Nephron (organoid): ENCODE data around the gene DERL2.

Experiments
- H3K27ac Mint-ChIP-seq, 3 experiments: 2 replicates each; pipeline ENCODE4 v1.8.0; 2020; ENCODE audit warnings: mixed read lengths in 3 of 3, mild to moderate bottlenecking in 2 of 3, moderate library complexity in 1 of 3
- H3K27me3 Mint-ChIP-seq: 2 replicates; pipeline ENCODE4 v1.8.0; 2021; ENCODE audit warnings: low read depth, mild to moderate bottlenecking, moderate library complexity, mixed read lengths
- H3K36me3 Mint-ChIP-seq: 2 replicates; pipeline ENCODE4 v1.8.0; 2020; ENCODE audit warnings: low read depth, mixed read lengths
- H3K4me1 Mint-ChIP-seq: 2 replicates; pipeline ENCODE4 v1.8.0; 2020; ENCODE audit warnings: mixed read lengths
- H3K4me3 Mint-ChIP-seq, 3 experiments: 2 replicates each; pipeline ENCODE4 v1.8.0; 2020; ENCODE audit warnings: mild to moderate bottlenecking in 3 of 3, mixed read lengths in 3 of 3, moderate library complexity in 2 of 3
- H3K9me3 Mint-ChIP-seq: 2 replicates; pipeline ENCODE4 v1.8.0; 2020; ENCODE audit warnings: mixed read lengths
- TF ChIP-seq, protein P1 (sequence below), 3 experiments: fragments of 200-600 bp; sonication (generic); IDR thresholded peaks; one replicate each; pipeline ENCODE4 v1.5.0; 2021; ENCODE audit warnings: antibody characterized with exemption in 3 of 3; ENCODE audit not compliant: unreplicated experiment in 3 of 3

The DERL2 gene

GRCh38 chr17:5530265-5531084 is 44.5 kb upstream of the DERL2 start:
- peak overlapping the region; percentile 76 to 95 (median 87) for H3K27ac Mint-ChIP-seq
- peak overlapping the region; percentile 39 to 74 (median 67) for H3K4me3 Mint-ChIP-seq
- TF ChIP-seq, protein P1, sequence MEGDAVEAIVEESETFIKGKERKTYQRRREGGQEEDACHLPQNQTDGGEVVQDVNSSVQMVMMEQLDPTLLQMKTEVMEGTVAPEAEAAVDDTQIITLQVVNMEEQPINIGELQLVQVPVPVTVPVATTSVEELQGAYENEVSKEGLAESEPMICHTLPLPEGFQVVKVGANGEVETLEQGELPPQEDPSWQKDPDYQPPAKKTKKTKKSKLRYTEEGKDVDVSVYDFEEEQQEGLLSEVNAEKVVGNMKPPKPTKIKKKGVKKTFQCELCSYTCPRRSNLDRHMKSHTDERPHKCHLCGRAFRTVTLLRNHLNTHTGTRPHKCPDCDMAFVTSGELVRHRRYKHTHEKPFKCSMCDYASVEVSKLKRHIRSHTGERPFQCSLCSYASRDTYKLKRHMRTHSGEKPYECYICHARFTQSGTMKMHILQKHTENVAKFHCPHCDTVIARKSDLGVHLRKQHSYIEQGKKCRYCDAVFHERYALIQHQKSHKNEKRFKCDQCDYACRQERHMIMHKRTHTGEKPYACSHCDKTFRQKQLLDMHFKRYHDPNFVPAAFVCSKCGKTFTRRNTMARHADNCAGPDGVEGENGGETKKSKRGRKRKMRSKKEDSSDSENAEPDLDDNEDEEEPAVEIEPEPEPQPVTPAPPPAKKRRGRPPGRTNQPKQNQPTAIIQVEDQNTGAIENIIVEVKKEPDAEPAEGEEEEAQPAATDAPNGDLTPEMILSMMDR (IDR thresholded peaks at IDR 0.05; ENCODE audit: unreplicated experiment in 3 of 3): no peak
- H3K9me3 Mint-ChIP-seq: peaks cover 3% of the 10 kb centered on the region
- no peaks in the 10 kb centered on the region for H3K27me3 Mint-ChIP-seq
- peaks cover 39% of the 10 kb centered on the region for H3K4me1 Mint-ChIP-seq
- H3K36me3 Mint-ChIP-seq: no peaks in the 10 kb centered on the region

DNA sequence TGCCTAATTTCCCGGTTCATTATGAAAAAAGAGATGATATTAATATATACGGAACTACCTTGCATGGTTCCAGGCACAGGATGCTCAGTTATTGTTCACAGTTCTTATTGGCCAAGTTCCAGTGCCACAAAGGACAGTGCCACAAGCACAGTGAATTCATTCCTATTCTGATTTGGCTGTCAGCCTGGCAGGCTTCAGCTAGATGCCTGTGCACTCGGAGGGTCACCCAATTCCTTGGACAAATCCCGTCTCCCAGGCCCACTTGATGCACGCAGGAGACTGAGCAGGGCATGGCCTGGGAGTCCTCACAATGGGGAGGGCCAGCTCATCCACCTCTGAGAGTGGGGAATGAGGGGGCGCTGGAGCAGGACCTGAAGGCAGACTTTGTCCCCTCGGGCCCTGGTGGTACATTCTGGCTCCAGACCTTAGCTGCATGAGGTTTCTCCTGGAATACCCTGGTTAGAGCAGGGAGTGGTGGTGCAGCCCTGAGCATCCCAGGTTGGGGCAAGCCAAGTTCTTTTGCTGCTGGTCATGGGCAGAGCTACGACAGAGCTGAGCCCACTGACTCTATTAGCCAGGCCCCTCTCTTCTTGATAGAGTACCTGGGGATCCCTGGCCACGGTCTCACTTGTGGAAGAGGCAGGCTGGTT is 41.7 kb upstream of the DERL2 start:
- no peak overlapping the region for H3K4me3 Mint-ChIP-seq
- H3K27me3 Mint-ChIP-seq: no peaks in the 10 kb centered on the region
- peaks cover 3% of the 10 kb centered on the region for H3K9me3 Mint-ChIP-seq
- peaks cover 44% of the 10 kb centered on the region for H3K4me1 Mint-ChIP-seq
- H3K36me3 Mint-ChIP-seq: no peaks in the 10 kb centered on the region
- TF ChIP-seq, protein P1 (IDR thresholded peaks at IDR 0.05; ENCODE audit: unreplicated experiment in 3 of 3): no peak
- peak overlapping the region; percentile 94 to 97 (median 95) for H3K27ac Mint-ChIP-seq

DNA sequence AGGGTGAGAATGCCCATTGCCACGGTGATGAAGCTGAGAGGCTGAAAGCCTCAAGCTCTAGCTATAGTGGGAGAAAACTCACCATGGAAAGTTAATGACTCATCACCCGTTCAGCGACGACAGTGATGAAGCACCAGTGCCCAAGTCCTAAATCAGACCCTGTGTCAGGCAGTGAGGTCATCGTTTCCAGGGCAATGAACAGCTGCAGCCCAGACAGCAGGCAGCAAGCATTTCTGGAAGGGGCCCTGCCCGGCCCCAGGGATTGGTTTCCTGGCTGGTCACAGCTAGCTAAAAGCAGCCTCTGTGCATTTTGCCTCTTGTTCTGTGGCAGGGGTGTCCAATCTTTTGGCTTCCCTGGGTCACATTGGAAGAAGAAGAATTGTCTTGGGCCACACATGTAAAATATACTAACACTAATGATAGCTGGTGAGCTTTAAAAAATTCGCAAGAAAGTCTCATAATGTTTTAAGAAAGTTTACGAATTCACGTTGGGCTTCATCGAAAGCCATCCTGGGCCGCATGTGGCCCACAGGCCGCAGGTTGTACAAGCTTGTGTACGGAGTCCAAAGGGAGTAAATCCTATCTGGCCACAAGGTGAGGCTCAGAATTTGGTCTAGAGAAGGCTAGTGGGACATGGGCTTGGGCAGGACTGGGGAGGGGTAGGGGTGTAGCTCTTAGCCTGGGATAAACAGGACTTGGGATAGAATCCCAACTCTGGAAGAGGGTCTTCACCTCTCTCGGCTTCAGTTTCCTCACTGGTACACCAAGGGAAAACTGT is 41.0 kb upstream of the DERL2 start:
- peaks cover 3% of the 10 kb centered on the region for H3K9me3 Mint-ChIP-seq
- TF ChIP-seq, protein P1 (IDR thresholded peaks at IDR 0.05; ENCODE audit: unreplicated experiment in 3 of 3): no peak
- H3K4me3 Mint-ChIP-seq: peak overlapping the region in 2 of 3 experiments; percentile 28 to 37
- H3K4me1 Mint-ChIP-seq: peaks cover 44% of the 10 kb centered on the region
- peak overlapping the region; percentile 94 to 97 (median 95) for H3K27ac Mint-ChIP-seq
- H3K36me3 Mint-ChIP-seq: no peaks in the 10 kb centered on the region
- no peaks in the 10 kb centered on the region for H3K27me3 Mint-ChIP-seq

DNA sequence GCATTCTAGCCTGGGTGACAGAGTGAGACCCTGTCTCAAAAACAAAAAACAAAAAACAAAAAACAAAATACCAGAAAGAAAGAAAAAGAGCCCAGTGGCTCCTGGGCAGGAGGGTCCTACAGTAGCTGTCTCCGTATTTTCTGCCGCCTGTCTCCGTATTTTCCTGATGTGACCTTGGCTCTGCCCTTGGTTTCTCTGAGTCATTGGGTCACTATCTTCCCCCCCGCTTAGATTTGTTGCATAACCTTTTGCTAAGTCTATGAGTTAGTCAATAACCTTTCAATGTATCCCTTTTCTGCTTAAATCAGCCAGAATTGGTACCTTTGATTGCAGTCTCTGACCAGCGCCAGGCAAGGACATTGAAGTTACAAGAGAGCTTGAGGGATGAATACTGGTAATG is 37.3 kb upstream of the DERL2 start:
- no peaks in the 10 kb centered on the region for H3K9me3 Mint-ChIP-seq
- H3K36me3 Mint-ChIP-seq: no peaks in the 10 kb centered on the region
- peaks cover 27% of the 10 kb centered on the region for H3K4me1 Mint-ChIP-seq
- peaks cover 3% of the 10 kb centered on the region for H3K27me3 Mint-ChIP-seq
- H3K27ac Mint-ChIP-seq: no peak overlapping the region
- H3K4me3 Mint-ChIP-seq: no peak overlapping the region
- TF ChIP-seq, protein P1 (IDR thresholded peaks at IDR 0.05; ENCODE audit: unreplicated experiment in 3 of 3): no peak

DNA sequence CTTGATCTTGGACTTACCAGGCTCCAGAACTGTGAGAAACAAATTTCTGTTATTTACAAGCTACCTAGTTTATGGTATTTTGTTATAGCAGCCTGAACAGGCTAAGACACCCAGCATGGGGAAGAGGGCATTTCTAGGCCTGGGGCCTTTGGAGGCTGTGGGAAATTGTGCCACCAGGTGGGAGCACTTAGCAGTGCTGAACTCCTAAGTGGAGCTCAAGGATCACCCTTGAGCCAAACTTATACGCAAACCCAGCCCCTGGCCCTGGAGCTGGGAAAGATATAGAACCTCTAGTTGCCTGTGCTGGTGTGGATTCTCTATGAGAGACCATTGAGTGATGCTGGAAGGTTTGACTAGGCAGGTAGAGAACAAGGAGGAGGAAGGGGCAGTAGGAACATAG is 36.5 kb upstream of the DERL2 start:
- no peak overlapping the region for H3K27ac Mint-ChIP-seq
- peaks cover 6% of the 10 kb centered on the region for H3K27me3 Mint-ChIP-seq
- peaks cover 20% of the 10 kb centered on the region for H3K4me1 Mint-ChIP-seq
- no peak overlapping the region for H3K4me3 Mint-ChIP-seq
- TF ChIP-seq, protein P1 (IDR thresholded peaks at IDR 0.05; ENCODE audit: unreplicated experiment in 3 of 3): no peak
- H3K9me3 Mint-ChIP-seq: no peaks in the 10 kb centered on the region
- H3K36me3 Mint-ChIP-seq: no peaks in the 10 kb centered on the region
